K562 (cell line): ENCODE results near the gene KRTAP12-2. TPM values are rescaled to one million over a fixed set of nuclear protein-coding genes. Genes with fewer than 3 reads are reported as not detected.

Source experiments
- ELF4 ChIP-seq: fragments of 450-650 bp; formaldehyde crosslinking; IDR thresholded peaks from 2 replicates; pipeline ENCODE4 v1.4.0; 2022; ENCODE audit warnings: missing genetic modification characterization
- MLLT1 ChIP-seq, 2 experiments: fragments of 450-650 bp; IDR thresholded peaks; 2 replicates each; pipeline ENCODE4 v1.6.1; 2016
- polyA plus RNA-seq, 8 experiments: library from polyadenylated mRNA; depleted of rRNA in 4 of 8; stranded (reverse) in 5 of 8; unstranded in 3 of 8; fragments of >200 nt; fragmentation: Nextera tagmentation in 2 of 8; fragmentation: Illumina TruSeq in 1 of 8; extraction: Ambion mirVana in 2 of 8; extraction: Trizol in 1 of 8; gene quantifications; 2 replicates each; pipeline versions ENCODE4 v1.2.1 to v1.2.3, GENCODE V29; 2011 to 2014; ENCODE audit warnings: inconsistent platforms in 1 of 8, missing spikeins in 1 of 8
- total RNA-seq, 7 experiments: library from RNA; depleted of rRNA in 6 of 7; stranded (reverse); fragments of >200 nt in 6 of 7; fragmentation: Illumina TruSeq in 2 of 7; extraction: Trizol in 2 of 7; gene quantifications; 2 replicates each; pipeline versions ENCODE4 v1.2.1 to v1.2.3, GENCODE V29; 2011 to 2021; ENCODE audit warnings: low replicate concordance in 1 of 7
- TF ChIP-seq, protein P1 (sequence below): sonication (generic); formaldehyde crosslinking; IDR thresholded peaks from 2 replicates; pipeline ENCODE4 v1.8.0; 2022; ENCODE audit warnings: mild to moderate bottlenecking, missing genetic modification reagents

Gene KRTAP12-2
- total and polyA plus RNA-seq, 9 of the 15 experiments (the other 6 are each of a cell fraction or from before 2014, with no cell fraction given) = not detected

DNA sequence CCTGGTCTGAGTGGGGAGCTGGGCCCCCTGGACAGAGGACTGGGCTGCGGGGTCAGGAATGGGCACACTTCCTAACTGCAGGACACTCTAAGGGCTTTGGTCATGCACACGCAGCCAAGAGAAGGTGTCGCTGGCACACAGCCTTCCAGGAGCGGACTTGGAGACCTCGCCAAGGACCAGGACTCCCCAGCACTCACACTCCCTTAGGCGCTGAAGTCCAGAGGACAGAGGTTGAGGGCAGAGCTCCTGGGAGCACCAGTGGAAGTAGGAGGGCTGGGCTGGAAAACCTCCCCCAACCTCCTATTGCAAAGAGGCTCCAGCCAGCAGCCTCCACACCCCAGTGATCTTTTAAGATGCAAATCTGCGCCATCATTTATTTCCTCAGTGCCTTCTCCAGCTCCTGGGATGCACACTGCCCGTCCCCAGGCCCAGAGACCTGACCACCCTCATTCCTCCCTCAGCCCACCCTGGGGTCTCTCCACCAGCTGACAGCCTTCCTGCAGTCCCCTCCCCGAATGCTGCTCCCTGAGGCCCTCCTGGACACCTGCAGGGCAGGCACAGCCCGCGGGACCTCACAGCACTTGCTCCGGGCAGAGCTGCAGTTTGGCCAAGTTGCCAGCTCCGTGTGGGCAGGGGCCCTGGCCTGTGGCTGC, 41.6 kb upstream of the KRTAP12-2 start (continued):
- TF ChIP-seq, protein P1, sequence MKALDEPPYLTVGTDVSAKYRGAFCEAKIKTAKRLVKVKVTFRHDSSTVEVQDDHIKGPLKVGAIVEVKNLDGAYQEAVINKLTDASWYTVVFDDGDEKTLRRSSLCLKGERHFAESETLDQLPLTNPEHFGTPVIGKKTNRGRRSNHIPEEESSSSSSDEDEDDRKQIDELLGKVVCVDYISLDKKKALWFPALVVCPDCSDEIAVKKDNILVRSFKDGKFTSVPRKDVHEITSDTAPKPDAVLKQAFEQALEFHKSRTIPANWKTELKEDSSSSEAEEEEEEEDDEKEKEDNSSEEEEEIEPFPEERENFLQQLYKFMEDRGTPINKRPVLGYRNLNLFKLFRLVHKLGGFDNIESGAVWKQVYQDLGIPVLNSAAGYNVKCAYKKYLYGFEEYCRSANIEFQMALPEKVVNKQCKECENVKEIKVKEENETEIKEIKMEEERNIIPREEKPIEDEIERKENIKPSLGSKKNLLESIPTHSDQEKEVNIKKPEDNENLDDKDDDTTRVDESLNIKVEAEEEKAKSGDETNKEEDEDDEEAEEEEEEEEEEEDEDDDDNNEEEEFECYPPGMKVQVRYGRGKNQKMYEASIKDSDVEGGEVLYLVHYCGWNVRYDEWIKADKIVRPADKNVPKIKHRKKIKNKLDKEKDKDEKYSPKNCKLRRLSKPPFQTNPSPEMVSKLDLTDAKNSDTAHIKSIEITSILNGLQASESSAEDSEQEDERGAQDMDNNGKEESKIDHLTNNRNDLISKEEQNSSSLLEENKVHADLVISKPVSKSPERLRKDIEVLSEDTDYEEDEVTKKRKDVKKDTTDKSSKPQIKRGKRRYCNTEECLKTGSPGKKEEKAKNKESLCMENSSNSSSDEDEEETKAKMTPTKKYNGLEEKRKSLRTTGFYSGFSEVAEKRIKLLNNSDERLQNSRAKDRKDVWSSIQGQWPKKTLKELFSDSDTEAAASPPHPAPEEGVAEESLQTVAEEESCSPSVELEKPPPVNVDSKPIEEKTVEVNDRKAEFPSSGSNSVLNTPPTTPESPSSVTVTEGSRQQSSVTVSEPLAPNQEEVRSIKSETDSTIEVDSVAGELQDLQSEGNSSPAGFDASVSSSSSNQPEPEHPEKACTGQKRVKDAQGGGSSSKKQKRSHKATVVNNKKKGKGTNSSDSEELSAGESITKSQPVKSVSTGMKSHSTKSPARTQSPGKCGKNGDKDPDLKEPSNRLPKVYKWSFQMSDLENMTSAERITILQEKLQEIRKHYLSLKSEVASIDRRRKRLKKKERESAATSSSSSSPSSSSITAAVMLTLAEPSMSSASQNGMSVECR (CRISPR knock-in tag) = no peak
- no peak for TF ChIP-seq MLLT1 (IDR thresholded peaks at IDR 0.05)
- no peak for TF ChIP-seq ELF4
